GM12878 (cell line): ENCODE measurements around the gene ARHGAP26. TPM values are rescaled to one million over a fixed set of nuclear protein-coding genes. Genes with fewer than 3 reads are reported as not detected.

Source experiments
- ATAC-seq: fragments of 200-7000 bp; cut with Tn5 transposase; 3 replicates; pipeline ENCODE4 v1.9.1; 2020; ENCODE audit warnings: mild to moderate bottlenecking, moderate library complexity
- BruUV-seq: library from RNA; stranded (reverse); fragments of 400-500 nt; replicated peaks from 2 replicates; lab custom pipeline; 2021; lab: Mats Ljungman, UMichigan
- CTCF ChIA-PET: fragments of 300-600 bp; sonication (Branson Sonifier 250); formaldehyde crosslinking; extraction: SDS; loops from one replicate; lab custom pipeline; 2021; ENCODE audit warnings: inconsistent platforms; lab: Yijun Ruan, JAX
- POLR2A ChIA-PET: fragments of 350-600 bp; formaldehyde crosslinking; extraction: SDS; loops from one replicate; lab custom pipeline; 2021; ENCODE audit warnings: inconsistent platforms; lab: Charles Lee
- RAD21 ChIA-PET: fragments of 300-600 bp; sonication (Branson Sonifier 250); formaldehyde crosslinking; loops from one replicate; lab custom pipeline; 2023; ENCODE audit warnings: antibody characterized with exemption; ENCODE audit not compliant: unreplicated experiment; lab: Charles Lee
- SMC1A ChIA-PET: fragments of 300-600 bp; sonication (Branson Sonifier 250); formaldehyde crosslinking; loops from one replicate; lab custom pipeline; 2023; ENCODE audit not compliant: unreplicated experiment, uncharacterized antibody; lab: Charles Lee
- DNase-seq: peaks from one replicate; pipeline ENCODE4 v3.0.0-alpha.2; 2011; ENCODE audit warnings: low read depth, low spot score
- FAIRE-seq: peaks from 3 replicates; lab custom pipeline; 2011; peaks lifted over from hg19 to GRCh38; lab: Jason Lieb, UNC
- H2AFZ ChIP-seq: 2 replicates; pipeline ENCODE4 v1.6.0; 2011; ENCODE audit warnings: low read depth, low read length, control low read depth; ENCODE audit not compliant: control insufficient read depth
- H3K27ac ChIP-seq: 2 replicates; pipeline ENCODE4 v1.5.1; 2011; ENCODE audit warnings: control low read depth; ENCODE audit not compliant: control insufficient read depth, insufficient read depth
- H3K27me3 ChIP-seq, 2 experiments: replicated peaks in 1 of 2; 2 replicates each; pipeline versions ENCODE4 v1.6.0 to v1.6.1; 2011; ENCODE audit warnings: low read length in 1 of 2; ENCODE audit not compliant: control insufficient read depth in 2 of 2, insufficient read depth in 2 of 2
- H3K36me3 ChIP-seq, 2 experiments: 2 replicates each; pipeline ENCODE4 v1.5.1; 2011; ENCODE audit warnings: low read length in 1 of 2; ENCODE audit not compliant: control insufficient read depth in 2 of 2, insufficient read depth in 2 of 2
- H3K4me1 ChIP-seq: 2 replicates; pipeline ENCODE4 v1.6.1; 2011; ENCODE audit warnings: mild to moderate bottlenecking, low read length, moderate library complexity, mixed read lengths; ENCODE audit not compliant: control insufficient read depth, insufficient read depth
- H3K4me2 ChIP-seq: 2 replicates; pipeline ENCODE4 v1.6.0; 2011; ENCODE audit warnings: control low read depth; ENCODE audit not compliant: control insufficient read depth, insufficient read depth
- H3K4me3 ChIP-seq: fragments of 200-600 bp; sonication (generic); 2 replicates; pipeline ENCODE4 v1.5.1; 2016
- H3K79me2 ChIP-seq: 2 replicates; pipeline ENCODE4 v1.6.0; 2011; ENCODE audit warnings: low read length; ENCODE audit not compliant: control insufficient read depth, insufficient read depth
- H3K9ac ChIP-seq: 2 replicates; pipeline ENCODE4 v1.8.0; 2011; ENCODE audit warnings: low read length, control low read depth, mixed read lengths; ENCODE audit not compliant: control insufficient read depth, insufficient read depth
- H3K9me3 ChIP-seq: replicated peaks from 3 replicates; pipeline ENCODE4 v1.5.1; 2011; ENCODE audit warnings: mild to moderate bottlenecking, low read length; ENCODE audit not compliant: control insufficient read depth, insufficient read depth
- H4K20me1 ChIP-seq: 2 replicates; pipeline ENCODE4 v1.6.0; 2011; ENCODE audit not compliant: control insufficient read depth, insufficient read depth
- CHD1 ChIP-seq: IDR thresholded peaks from 2 replicates; pipeline ENCODE4 v1.6.1; 2012; ENCODE audit warnings: low read depth, low read length, improper control_type of control experiment
- CREB1 ChIP-seq: IDR thresholded peaks from 2 replicates; pipeline ENCODE4 v1.6.1; 2012; ENCODE audit warnings: low read depth, mild to moderate bottlenecking, inconsistent platforms
- DPF2 ChIP-seq: fragments of 450-650 bp; IDR thresholded peaks from 2 replicates; pipeline ENCODE4 v1.6.1; 2017; ENCODE audit warnings: mild to moderate bottlenecking
- EGR1 ChIP-seq, 2 experiments: IDR thresholded peaks; 1 replicate in 1 of 2; 2 replicates in 1 of 2; pipeline ENCODE4 v1.6.1; 2011 to 2012; ENCODE audit warnings: low read depth in 2 of 2, low read length in 2 of 2, borderline replicate concordance in 1 of 2, mild to moderate bottlenecking in 1 of 2, moderate library complexity in 1 of 2
- EP300 ChIP-seq, 2 experiments: fragments of 150-350 bp in 1 of 2; IDR thresholded peaks; 2 replicates each; pipeline ENCODE4 v1.6.1; 2011 to 2012; ENCODE audit warnings: low read depth in 2 of 2, low read length in 2 of 2, borderline replicate concordance in 1 of 2, improper control_type of control experiment in 1 of 2, inconsistent platforms in 1 of 2; ENCODE audit not compliant: control insufficient read depth in 1 of 2
- EZH2 ChIP-seq: IDR thresholded peaks from 2 replicates; pipeline ENCODE4 v1.6.1; 2012; ENCODE audit warnings: low read depth, mild to moderate bottlenecking, control low read depth, inconsistent platforms, low read length, borderline replicate concordance; ENCODE audit not compliant: control insufficient read depth
- LARP7 ChIP-seq: fragments of 450-650 bp; IDR thresholded peaks from 2 replicates; pipeline ENCODE4 v1.6.1; 2017; ENCODE audit warnings: mild to moderate bottlenecking
- MTA3 ChIP-seq: IDR thresholded peaks from 2 replicates; pipeline ENCODE4 v1.6.1; 2012; ENCODE audit warnings: low read length, inconsistent platforms, borderline replicate concordance
- NBN ChIP-seq: fragments of 450-650 bp; IDR thresholded peaks from 2 replicates; pipeline ENCODE4 v1.6.1; 2016
- NR2C2 ChIP-seq: IDR thresholded peaks from 2 replicates; pipeline ENCODE4 v1.6.1; 2011; ENCODE audit warnings: borderline replicate concordance, low read depth; ENCODE audit not compliant: control insufficient read depth, insufficient read length
- WRNIP1 ChIP-seq: IDR thresholded peaks from 2 replicates; pipeline ENCODE4 v1.6.1; 2011; ENCODE audit warnings: low read depth, low read length, improper control_type of control experiment, borderline replicate concordance
- ZNF384 ChIP-seq: IDR thresholded peaks from 2 replicates; pipeline ENCODE4 v1.6.1; 2012; ENCODE audit warnings: low read depth, mild to moderate bottlenecking, low read length, improper control_type of control experiment, borderline replicate concordance
- WGBS: methylation state at CpG from one replicate; pipeline ENCODE4 v1.1.6; 2016; ENCODE audit warnings: low lambda C conversion rate; ENCODE audit not compliant: insufficient replicate concordance, insufficient coverage; ENCODE audit errors: missing lambda C conversion rate; 5-methylcytosine and 5-hydroxymethylcytosine counted together
- in situ Hi-C: fragments of 300-500 bp; cut with MboI; formaldehyde crosslinking; loops from 9 replicates; pipeline ENCODE4 v1.14.3; 2018; ENCODE audit warnings: mixed read lengths
- intact Hi-C: fragments of 100-400 bp; cut with micrococcal nuclease; formaldehyde crosslinking; loops from one replicate; pipeline ENCODE4 v1.14.2; 2022; ENCODE audit not compliant: unreplicated experiment
- polyA plus RNA-seq, 11 experiments: library from polyadenylated mRNA; depleted of rRNA in 4 of 11; unstranded in 6 of 11; stranded (reverse) in 5 of 11; fragments of >200 nt; fragmentation: Nextera tagmentation in 4 of 11; fragmentation: Illumina TruSeq in 1 of 11; extraction: Ambion mirVana in 4 of 11; extraction: Trizol in 1 of 11; gene quantifications; 1 replicate in 1 of 11; 2 replicates in 10 of 11; pipeline versions ENCODE4 v1.2.1 to v1.2.3, GENCODE V29; 2011 to 2016; ENCODE audit warnings: inconsistent platforms in 2 of 11, missing spikeins in 2 of 11, low read depth in 1 of 11
- total RNA-seq, 4 experiments: library from RNA; depleted of rRNA in 3 of 4; stranded (reverse); fragments of >200 nt in 3 of 4; fragmentation: Illumina TruSeq in 1 of 4; extraction: Trizol in 1 of 4; gene quantifications; 2 replicates each; pipeline versions ENCODE4 v1.2.1 to v1.2.3, GENCODE V29; 2013 to 2021
- TF ChIP-seq, protein P1 (sequence below): IDR thresholded peaks from 2 replicates; pipeline ENCODE4 v1.6.1; 2011; ENCODE audit warnings: mild to moderate bottlenecking, low read depth, low read length, moderate library complexity; ENCODE audit not compliant: insufficient replicate concordance
- TF ChIP-seq, protein P2 (sequence below): IDR thresholded peaks from 2 replicates; pipeline ENCODE4 v1.6.1; 2011; ENCODE audit warnings: low read depth, low read length, improper control_type of control experiment, borderline replicate concordance
- TF ChIP-seq, protein P3 (sequence below): IDR thresholded peaks from 2 replicates; pipeline ENCODE4 v1.6.1; 2011; ENCODE audit warnings: borderline replicate concordance, low read depth, mild to moderate bottlenecking, moderate library complexity, mixed read lengths, low read length; ENCODE audit not compliant: insufficient read depth; ENCODE audit errors: extremely low read length

Gene ARHGAP26
- total and polyA plus RNA-seq, 10 of the 15 experiments (the other 5 are each of a cell fraction or from before 2014, with no cell fraction given), result 9.4 to 41.5 (median 19.3) TPM

DNA sequence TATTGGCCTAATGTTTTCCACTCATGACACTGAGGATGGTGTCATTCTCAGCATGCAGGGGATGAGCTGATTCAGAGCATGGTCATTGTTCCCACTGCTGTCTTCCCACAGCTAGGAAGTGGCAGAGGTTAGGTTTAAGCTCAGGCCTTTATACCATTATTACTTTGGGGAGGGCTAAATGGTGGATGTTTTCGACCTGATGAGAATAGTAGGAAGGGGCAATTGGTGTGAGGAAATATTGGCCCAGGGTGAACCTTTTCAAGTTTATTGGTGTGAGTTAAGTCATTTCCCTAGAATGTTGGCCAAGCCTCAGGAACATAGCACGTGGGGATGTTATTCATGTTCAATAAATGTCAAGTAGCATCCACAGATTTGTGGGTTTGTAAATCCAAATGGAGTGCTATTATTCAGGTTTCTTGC lies 59.6 kb downstream of the ARHGAP26 start (continued):
- TF ChIP-seq NBN, result no peak
- TF ChIP-seq, all 136 proteins: peak for 0

DNA sequence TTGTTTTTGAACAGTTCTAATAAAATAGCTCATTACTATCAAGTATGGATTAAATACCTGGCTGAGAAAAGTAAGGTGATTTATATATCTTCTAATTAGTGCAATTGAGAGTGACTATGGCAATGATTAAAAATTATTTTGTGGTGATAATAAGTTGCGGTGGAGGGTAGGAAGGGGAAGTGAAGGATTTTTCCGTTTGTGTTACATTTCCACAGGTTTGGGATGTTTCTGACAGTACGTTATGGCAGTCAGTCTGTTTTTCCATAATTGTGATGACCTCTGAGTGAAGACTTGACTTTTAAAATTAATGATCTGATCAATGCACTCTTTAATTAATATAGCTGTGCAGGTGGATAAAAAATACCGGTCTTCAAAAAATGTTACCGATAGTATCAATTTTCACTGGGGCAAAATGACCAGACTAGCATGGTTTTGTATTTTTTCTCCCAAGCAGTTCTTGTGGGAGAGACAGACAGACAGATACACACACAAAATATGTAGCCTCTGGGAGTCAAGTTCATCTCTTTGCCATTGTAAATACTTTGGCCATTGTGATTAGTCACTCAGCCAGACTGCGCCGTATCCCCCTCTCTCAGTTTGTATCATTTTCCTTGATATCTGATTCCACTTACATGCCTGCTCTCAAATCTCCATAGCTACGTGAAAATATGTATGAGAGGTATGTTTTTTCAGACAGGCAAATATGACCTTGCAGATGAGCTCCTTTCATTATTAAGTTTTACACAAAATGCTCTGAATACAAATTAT lies 60.2 kb downstream of the ARHGAP26 start:
- no peak for FAIRE-seq
- 58% methylated on average over 8 of the region's 8 CpGs for WGBS

More for the DNA sequence above, 60.2 kb downstream of the ARHGAP26 start:
- ATAC-seq (no peak), DNase-seq (no peak)
- no TSS peak for BruUV-seq
- Histone ChIP-seq H3K79me2 (no peaks in the 10 kb centered on the region), H3K9me3 (no peaks in the 10 kb centered on the region), H3K36me3 (no peaks in the 10 kb centered on the region), H4K20me1 (no peaks in the 10 kb centered on the region), H3K27me3 (no peaks in the 10 kb centered on the region), H2AFZ (no peak overlapping the region), H3K4me3 (no peak overlapping the region), H3K27ac (no peak overlapping the region), H3K9ac (no peak overlapping the region), H3K4me1 (peaks cover 6% of the 10 kb centered on the region; the same call in 1 of the 2 replicates), H3K4me2 (no peak overlapping the region)
- ChIA-PET RAD21 (interaction anchor here (0.7 kb wide), 1 partner anchor 57 kb away, joined by 3 read pairs; no protein-coding TSS in a partner anchor), CTCF (interaction anchor here (1.5 kb wide), 1 partner anchor 60 kb away, joined by 3 read pairs; no protein-coding TSS in a partner anchor), POLR2A (no interaction called here), SMC1A (interaction anchor here (0.6 to 1.4 kb wide), 2 partner anchors 9 to 21 kb away, joined by 3 read pairs; no protein-coding TSS in a partner anchor)
- in situ Hi-C loops, result no loop called here
- TF ChIP-seq WRNIP1 (no peak), CREB1 (no peak), MTA3 (no peak), EGR1 (IDR thresholded peaks at IDR 0.05; ENCODE audit: borderline replicate concordance in 1 of 2, low read depth in 2 of 2, low read length in 2 of 2) (no peak), DPF2 (no peak), EZH2 (no peak), EP300 (IDR thresholded peaks at IDR 0.05; ENCODE audit: borderline replicate concordance in 1 of 2, control insufficient read depth in 1 of 2, low read depth in 2 of 2, low read length in 2 of 2) (no peak), ZNF384 (no peak), CHD1 (no peak), NR2C2 (no peak), LARP7 (no peak)
- TF ChIP-seq, protein P1, sequence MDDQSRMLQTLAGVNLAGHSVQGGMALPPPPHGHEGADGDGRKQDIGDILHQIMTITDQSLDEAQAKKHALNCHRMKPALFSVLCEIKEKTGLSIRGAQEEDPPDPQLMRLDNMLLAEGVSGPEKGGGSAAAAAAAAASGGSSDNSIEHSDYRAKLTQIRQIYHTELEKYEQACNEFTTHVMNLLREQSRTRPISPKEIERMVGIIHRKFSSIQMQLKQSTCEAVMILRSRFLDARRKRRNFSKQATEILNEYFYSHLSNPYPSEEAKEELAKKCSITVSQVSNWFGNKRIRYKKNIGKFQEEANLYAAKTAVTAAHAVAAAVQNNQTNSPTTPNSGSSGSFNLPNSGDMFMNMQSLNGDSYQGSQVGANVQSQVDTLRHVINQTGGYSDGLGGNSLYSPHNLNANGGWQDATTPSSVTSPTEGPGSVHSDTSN, result no peak
- TF ChIP-seq, protein P2, sequence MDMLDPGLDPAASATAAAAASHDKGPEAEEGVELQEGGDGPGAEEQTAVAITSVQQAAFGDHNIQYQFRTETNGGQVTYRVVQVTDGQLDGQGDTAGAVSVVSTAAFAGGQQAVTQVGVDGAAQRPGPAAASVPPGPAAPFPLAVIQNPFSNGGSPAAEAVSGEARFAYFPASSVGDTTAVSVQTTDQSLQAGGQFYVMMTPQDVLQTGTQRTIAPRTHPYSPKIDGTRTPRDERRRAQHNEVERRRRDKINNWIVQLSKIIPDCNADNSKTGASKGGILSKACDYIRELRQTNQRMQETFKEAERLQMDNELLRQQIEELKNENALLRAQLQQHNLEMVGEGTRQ, result no peak
- TF ChIP-seq, protein P3, sequence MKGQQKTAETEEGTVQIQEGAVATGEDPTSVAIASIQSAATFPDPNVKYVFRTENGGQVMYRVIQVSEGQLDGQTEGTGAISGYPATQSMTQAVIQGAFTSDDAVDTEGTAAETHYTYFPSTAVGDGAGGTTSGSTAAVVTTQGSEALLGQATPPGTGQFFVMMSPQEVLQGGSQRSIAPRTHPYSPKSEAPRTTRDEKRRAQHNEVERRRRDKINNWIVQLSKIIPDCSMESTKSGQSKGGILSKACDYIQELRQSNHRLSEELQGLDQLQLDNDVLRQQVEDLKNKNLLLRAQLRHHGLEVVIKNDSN, result no peak
- intact Hi-C loops, result no loop called here
